Smooth muscle cell (in vitro differentiated cells): ENCODE results near the gene ZBTB8A. TPM values are rescaled to one million over a fixed set of nuclear protein-coding genes. Genes with fewer than 3 reads are reported as not detected.

ENCODE experiments used
- DNase-seq: peaks from one replicate; lab custom pipeline; 2025; ENCODE audit not compliant: unreplicated experiment; lab: John Stamatoyannopoulos, UW
- H2AFZ ChIP-seq: fragments of 200-600 bp; sonication (generic); 2 replicates; pipeline ENCODE4 v1.6.0; 2016; ENCODE audit warnings: antibody characterized with exemption, low read depth, mild to moderate bottlenecking
- H3F3A ChIP-seq: fragments of 200-600 bp; sonication (generic); 2 replicates; pipeline ENCODE4 v1.6.0; 2017; ENCODE audit warnings: antibody characterized with exemption, low read depth
- H3K27ac ChIP-seq: fragments of 200-600 bp; sonication (generic); 2 replicates; pipeline ENCODE4 v1.5.1; 2016; ENCODE audit warnings: low read depth, mild to moderate bottlenecking
- H3K27me3 ChIP-seq: fragments of 200-600 bp; sonication (generic); 2 replicates; pipeline ENCODE4 v1.6.1; 2016; ENCODE audit warnings: low read depth, mild to moderate bottlenecking
- H3K36me3 ChIP-seq: fragments of 200-600 bp; sonication (generic); 2 replicates; pipeline ENCODE4 v1.5.1; 2016; ENCODE audit warnings: low read depth
- H3K4me1 ChIP-seq: fragments of 200-600 bp; sonication (generic); 2 replicates; pipeline ENCODE4 v1.5.1; 2016; ENCODE audit warnings: low read depth
- H3K4me2 ChIP-seq: fragments of 200-600 bp; sonication (generic); 2 replicates; pipeline ENCODE4 v1.6.0; 2016; ENCODE audit warnings: mild to moderate bottlenecking
- H3K4me3 ChIP-seq: fragments of 200-600 bp; sonication (generic); 2 replicates; pipeline ENCODE4 v1.5.1; 2016; ENCODE audit warnings: mild to moderate bottlenecking
- H3K79me2 ChIP-seq: fragments of 200-600 bp; sonication (generic); 2 replicates; pipeline ENCODE4 v1.6.0; 2016; ENCODE audit warnings: low read depth, mild to moderate bottlenecking
- H3K9ac ChIP-seq: fragments of 200-600 bp; sonication (generic); 2 replicates; pipeline ENCODE4 v1.6.0; 2016; ENCODE audit warnings: low read depth
- H3K9me3 ChIP-seq: fragments of 200-600 bp; sonication (generic); replicated peaks from 2 replicates; pipeline ENCODE4 v1.5.1; 2016; ENCODE audit warnings: low read depth
- H4K20me1 ChIP-seq: fragments of 200-600 bp; sonication (generic); 2 replicates; pipeline ENCODE4 v1.6.0; 2016; ENCODE audit warnings: low read depth
- WGBS: methylation state at CpG from one replicate; pipeline ENCODE4 v1.1.7; 2016; ENCODE audit warnings: low lambda C conversion rate; 5-methylcytosine and 5-hydroxymethylcytosine counted together
- polyA plus RNA-seq: library from polyadenylated mRNA; unstranded; fragments of >200 nt; fragmentation: Nextera tagmentation; extraction: Ambion mirVana; gene quantifications from 2 replicates; pipeline ENCODE4 v1.2.1, GENCODE V29; 2016
- total RNA-seq: library from RNA; depleted of rRNA; stranded (reverse); fragments of >200 nt; gene quantifications from 2 replicates; pipeline ENCODE4 v1.2.3, GENCODE V29; 2014
- TF ChIP-seq, protein P1 (sequence below): fragments of 200-600 bp; sonication (generic); IDR thresholded peaks from 2 replicates; pipeline ENCODE4 v1.5.1; 2017; ENCODE audit warnings: borderline replicate concordance, mild to moderate bottlenecking, antibody characterized with exemption; ENCODE audit not compliant: insufficient read depth, poor library complexity, severe bottlenecking

ZBTB8A gene
- total and polyA plus RNA-seq, 2 experiments from 2014 or later = 4.2 to 8.8 TPM

DNA sequence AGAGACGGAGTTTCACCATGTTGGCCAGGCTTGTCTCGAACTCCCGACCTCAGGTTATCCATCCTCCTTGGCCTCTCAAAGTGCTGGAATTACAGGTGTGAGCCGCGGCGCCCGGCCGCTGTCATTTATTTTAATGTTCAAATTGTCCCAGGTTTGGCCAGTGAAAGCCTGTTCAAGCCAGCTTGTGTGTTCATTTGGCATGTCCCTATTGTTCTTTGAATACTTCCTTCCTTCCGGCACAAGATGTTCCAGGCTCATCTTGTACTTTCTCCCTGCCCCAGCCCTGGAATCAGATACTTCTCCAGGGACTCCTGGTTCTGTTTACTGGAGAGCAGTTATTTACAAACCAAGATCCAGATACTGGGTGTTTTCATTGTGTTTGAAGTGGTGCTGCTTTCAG lies 37.4 kb upstream of the ZBTB8A start:
- Histone ChIP-seq H3K4me3 (no peak overlapping the region), H2AFZ (no peak overlapping the region), H3F3A (peaks cover 13% of the 10 kb centered on the region), H3K4me1 (no peaks in the 10 kb centered on the region), H3K9me3 (no peaks in the 10 kb centered on the region), H4K20me1 (no peaks in the 10 kb centered on the region), H3K9ac (no peak overlapping the region), H3K27me3 (no peaks in the 10 kb centered on the region), H3K4me2 (no peak overlapping the region), H3K79me2 (no peaks in the 10 kb centered on the region), H3K36me3 (no peaks in the 10 kb centered on the region), H3K27ac (no peak overlapping the region)
- TF ChIP-seq, protein P1, sequence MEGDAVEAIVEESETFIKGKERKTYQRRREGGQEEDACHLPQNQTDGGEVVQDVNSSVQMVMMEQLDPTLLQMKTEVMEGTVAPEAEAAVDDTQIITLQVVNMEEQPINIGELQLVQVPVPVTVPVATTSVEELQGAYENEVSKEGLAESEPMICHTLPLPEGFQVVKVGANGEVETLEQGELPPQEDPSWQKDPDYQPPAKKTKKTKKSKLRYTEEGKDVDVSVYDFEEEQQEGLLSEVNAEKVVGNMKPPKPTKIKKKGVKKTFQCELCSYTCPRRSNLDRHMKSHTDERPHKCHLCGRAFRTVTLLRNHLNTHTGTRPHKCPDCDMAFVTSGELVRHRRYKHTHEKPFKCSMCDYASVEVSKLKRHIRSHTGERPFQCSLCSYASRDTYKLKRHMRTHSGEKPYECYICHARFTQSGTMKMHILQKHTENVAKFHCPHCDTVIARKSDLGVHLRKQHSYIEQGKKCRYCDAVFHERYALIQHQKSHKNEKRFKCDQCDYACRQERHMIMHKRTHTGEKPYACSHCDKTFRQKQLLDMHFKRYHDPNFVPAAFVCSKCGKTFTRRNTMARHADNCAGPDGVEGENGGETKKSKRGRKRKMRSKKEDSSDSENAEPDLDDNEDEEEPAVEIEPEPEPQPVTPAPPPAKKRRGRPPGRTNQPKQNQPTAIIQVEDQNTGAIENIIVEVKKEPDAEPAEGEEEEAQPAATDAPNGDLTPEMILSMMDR = no peak
- 98% methylated on average over 9 of the region's 9 CpGs for WGBS
- no peak for DNase-seq

DNA sequence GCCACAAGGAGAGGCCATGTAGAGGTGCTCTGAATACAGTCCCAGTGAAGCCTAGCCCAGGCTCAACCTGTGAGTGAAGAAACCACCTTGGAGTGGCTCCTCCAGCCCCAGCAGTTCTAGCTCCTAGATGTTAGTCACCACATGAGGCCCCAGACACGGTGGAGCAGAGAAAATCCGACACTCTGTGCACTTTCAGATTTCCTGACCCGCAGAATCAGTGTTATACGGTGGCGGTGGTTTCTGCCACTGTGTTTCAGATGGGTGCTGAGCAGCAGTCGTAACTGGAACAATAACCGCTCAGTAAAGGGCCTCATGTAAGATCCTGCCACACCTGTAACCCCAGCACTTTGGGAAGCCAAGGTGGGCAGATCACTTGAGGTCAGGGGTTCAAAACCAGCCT lies 36.1 kb upstream of the ZBTB8A start:
- no peaks in the 10 kb centered on the region for H4K20me1 ChIP-seq
- H3K79me2 ChIP-seq = no peaks in the 10 kb centered on the region
- H3K9ac ChIP-seq = no peak overlapping the region
- no peak overlapping the region for H2AFZ ChIP-seq
- H3K27ac ChIP-seq = no peak overlapping the region
- H3K4me1 ChIP-seq = no peaks in the 10 kb centered on the region
- TF ChIP-seq, protein P1 = no peak
- H3K4me2 ChIP-seq = no peak overlapping the region
- 86% methylated on average over 7 of the region's 7 CpGs for WGBS
- no peaks in the 10 kb centered on the region for H3K27me3 ChIP-seq
- no peaks in the 10 kb centered on the region for H3K36me3 ChIP-seq
- H3K9me3 ChIP-seq = no peaks in the 10 kb centered on the region
- no peak overlapping the region for H3K4me3 ChIP-seq
- peaks cover 11% of the 10 kb centered on the region for H3F3A ChIP-seq
- no peak for DNase-seq

DNA sequence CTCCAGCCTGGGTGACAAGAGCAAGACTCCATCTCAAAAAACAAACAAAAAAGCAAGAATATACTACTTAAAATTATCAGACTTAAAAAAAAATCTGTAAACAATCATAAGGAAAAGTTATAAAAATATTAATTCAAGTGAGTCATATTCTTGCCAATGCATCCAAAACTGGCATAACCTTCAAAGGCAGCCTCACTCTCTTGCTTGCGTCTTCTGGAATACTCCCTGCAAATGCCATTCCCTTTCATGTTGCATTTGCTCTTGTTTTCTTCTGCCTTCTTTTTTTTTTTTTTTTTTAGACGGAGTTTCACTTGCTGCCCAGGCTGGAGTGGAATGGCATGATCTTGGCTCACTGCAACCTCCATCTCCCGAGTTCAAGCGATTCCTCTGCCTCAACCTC lies 32.2 kb upstream of the ZBTB8A start:
- Histone ChIP-seq H3K27me3 (no peaks in the 10 kb centered on the region), H3K36me3 (no peaks in the 10 kb centered on the region), H2AFZ (no peak overlapping the region), H3K4me1 (no peaks in the 10 kb centered on the region), H3F3A (peaks cover 1% of the 10 kb centered on the region), H3K9me3 (no peaks in the 10 kb centered on the region), H3K4me2 (no peak overlapping the region), H3K27ac (no peak overlapping the region), H3K4me3 (no peak overlapping the region), H4K20me1 (no peaks in the 10 kb centered on the region), H3K9ac (no peak overlapping the region), H3K79me2 (no peaks in the 10 kb centered on the region)
- no peak for DNase-seq
- TF ChIP-seq, protein P1 = no peak
- 94% methylated on average over 4 of the region's 4 CpGs for WGBS

DNA sequence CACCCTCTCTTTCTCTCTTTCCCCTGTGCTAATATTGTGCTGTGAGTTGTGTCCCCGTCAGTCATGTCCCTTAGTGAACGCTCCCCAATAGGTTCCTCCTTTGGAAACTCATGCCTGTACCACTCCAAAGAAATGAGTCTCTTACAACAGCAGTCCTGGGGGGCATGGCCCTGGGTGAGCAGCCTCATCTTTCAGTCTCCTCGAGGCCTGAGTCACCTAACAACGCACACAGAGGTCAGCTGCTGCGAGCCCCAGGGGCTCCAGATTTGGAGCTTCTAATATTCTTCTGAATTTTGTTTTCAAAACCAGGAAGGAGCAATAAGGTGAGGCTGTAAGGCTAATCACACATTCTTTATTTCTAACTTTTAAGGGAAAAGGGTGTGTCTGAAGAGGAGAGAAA lies 30.5 kb upstream of the ZBTB8A start:
- WGBS = 85% methylated on average over 5 of the region's 5 CpGs
- TF ChIP-seq, protein P1 = no peak
- Histone ChIP-seq H3K36me3 (no peaks in the 10 kb centered on the region), H3K27ac (no peak overlapping the region), H4K20me1 (no peaks in the 10 kb centered on the region), H3K9ac (no peak overlapping the region), H3K4me3 (no peak overlapping the region), H3K27me3 (no peaks in the 10 kb centered on the region), H3F3A (no peaks in the 10 kb centered on the region), H3K79me2 (no peaks in the 10 kb centered on the region), H3K9me3 (no peaks in the 10 kb centered on the region), H2AFZ (no peak overlapping the region), H3K4me2 (no peak overlapping the region), H3K4me1 (no peaks in the 10 kb centered on the region)
- DNase-seq = no peak
